ENCODE data around the gene DCBLD1.

DNA sequence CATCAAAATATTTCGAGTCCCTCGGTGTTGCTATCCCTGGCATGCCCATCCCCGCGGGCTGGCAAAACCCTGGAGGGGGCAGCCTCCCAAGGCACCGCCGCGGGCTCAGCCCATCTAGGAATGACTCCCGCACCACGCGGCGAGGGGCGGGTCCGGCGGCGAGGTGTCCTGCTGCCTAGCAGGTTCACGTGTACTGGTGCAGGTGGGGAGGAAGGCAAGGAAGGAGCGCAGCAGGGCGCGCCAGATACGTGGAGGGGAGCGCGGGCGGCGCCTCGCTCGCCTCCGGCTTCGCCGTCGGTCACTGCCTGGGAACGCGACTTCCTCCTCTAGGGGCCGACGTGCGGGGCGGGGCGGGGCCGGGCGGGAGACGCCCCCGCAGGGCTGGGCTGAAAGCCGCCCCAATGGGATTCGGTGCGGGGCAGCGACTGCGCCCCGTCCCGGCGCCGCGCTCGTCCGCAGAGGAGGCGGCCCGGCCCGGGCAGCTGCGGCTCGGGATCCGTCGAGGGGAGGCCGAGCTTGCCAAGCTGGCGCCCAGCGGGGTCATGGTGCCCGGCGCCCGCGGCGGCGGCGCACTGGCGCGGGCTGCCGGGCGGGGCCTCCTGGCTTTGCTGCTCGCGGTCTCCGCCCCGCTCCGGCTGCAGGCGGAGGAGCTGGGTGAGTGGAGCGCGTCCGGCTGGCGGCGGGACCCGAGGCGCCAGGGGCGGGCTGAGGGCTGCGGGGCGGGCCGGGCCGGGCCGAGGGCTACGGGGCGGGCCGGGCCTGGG lies at the start of gene DCBLD1:
- TF ChIP-seq, protein P1, sequence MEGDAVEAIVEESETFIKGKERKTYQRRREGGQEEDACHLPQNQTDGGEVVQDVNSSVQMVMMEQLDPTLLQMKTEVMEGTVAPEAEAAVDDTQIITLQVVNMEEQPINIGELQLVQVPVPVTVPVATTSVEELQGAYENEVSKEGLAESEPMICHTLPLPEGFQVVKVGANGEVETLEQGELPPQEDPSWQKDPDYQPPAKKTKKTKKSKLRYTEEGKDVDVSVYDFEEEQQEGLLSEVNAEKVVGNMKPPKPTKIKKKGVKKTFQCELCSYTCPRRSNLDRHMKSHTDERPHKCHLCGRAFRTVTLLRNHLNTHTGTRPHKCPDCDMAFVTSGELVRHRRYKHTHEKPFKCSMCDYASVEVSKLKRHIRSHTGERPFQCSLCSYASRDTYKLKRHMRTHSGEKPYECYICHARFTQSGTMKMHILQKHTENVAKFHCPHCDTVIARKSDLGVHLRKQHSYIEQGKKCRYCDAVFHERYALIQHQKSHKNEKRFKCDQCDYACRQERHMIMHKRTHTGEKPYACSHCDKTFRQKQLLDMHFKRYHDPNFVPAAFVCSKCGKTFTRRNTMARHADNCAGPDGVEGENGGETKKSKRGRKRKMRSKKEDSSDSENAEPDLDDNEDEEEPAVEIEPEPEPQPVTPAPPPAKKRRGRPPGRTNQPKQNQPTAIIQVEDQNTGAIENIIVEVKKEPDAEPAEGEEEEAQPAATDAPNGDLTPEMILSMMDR (IDR thresholded peaks at IDR 0.05) = no peak
- TF ChIP-seq POLR2AphosphoS5 (IDR thresholded peaks at IDR 0.05) (peak in 3 of 4 donors; percentile 23 to 38 (median 35)), POLR2A (IDR thresholded peaks at IDR 0.05) (no peak)
